GM12872 (cell line): ENCODE data around the gene KIF26B.

Source experiments
- CTCF ChIP-seq: IDR thresholded peaks from 3 replicates; pipeline ENCODE4 v1.5.1; 2011; ENCODE audit warnings: low read depth, mild to moderate bottlenecking, low read length, moderate library complexity; ENCODE audit not compliant: insufficient read depth

Gene KIF26B

GRCh38 chr1:245304698-245305097 is 149.9 kb downstream of the KIF26B start:
- TF ChIP-seq CTCF = no peak

- no peak for TF ChIP-seq CTCF
These were observed 151.2 kb downstream of the KIF26B start for GRCh38 chr1:245306020-245306419.

- TF ChIP-seq CTCF = no peak
These were observed 152.0 kb downstream of the KIF26B start for GRCh38 chr1:245306628-245307410.

GRCh38 chr1:245310571-245311531 is 156.1 kb downstream of the KIF26B start:
- TF ChIP-seq CTCF = no peak

GRCh38 chr1:245311887-245312536 is 157.2 kb downstream of the KIF26B start:
- TF ChIP-seq CTCF = no peak

- no peak for TF ChIP-seq CTCF
These were observed 158.8 kb downstream of the KIF26B start for GRCh38 chr1:245313576-245313975.

GRCh38 chr1:245316784-245317183 is 162.0 kb downstream of the KIF26B start:
- TF ChIP-seq CTCF = no peak
